GM21423 (cell line): ENCODE measurements around the gene RPRD1B.

Source experiments
- ATAC-seq: cut with Tn5 transposase; IDR thresholded peaks from one replicate; pipeline ENCODE4 v1.9.1; 2021; ENCODE audit warnings: mild to moderate bottlenecking, moderate library complexity; ENCODE audit not compliant: unreplicated experiment

The RPRD1B gene

GRCh38 chr20:38132910-38133501 lies 99.5 kb downstream of the RPRD1B start:
- ATAC-seq: no peak

GRCh38 chr20:38133680-38134426 lies 100.3 kb downstream of the RPRD1B start:
- ATAC-seq: no peak

- ATAC-seq: no peak
Observed at GRCh38 chr20:38134427-38135270, 101.1 kb downstream of the RPRD1B start.

- ATAC-seq: no peak
Observed at GRCh38 chr20:38135271-38135650, 101.7 kb downstream of the RPRD1B start.

- ATAC-seq: no peak
Observed at GRCh38 chr20:38135651-38136420, 102.3 kb downstream of the RPRD1B start.

- no peak for ATAC-seq
Observed at GRCh38 chr20:38136421-38137245, 103.1 kb downstream of the RPRD1B start.

- ATAC-seq: no peak
Observed at GRCh38 chr20:38137441-38138037, 104.0 kb downstream of the RPRD1B start.

- no peak for ATAC-seq
Observed at GRCh38 chr20:38138086-38138778, 104.7 kb downstream of the RPRD1B start.

GRCh38 chr20:38139156-38139912 lies 105.8 kb downstream of the RPRD1B start:
- ATAC-seq: no peak

- ATAC-seq: no peak
Observed at GRCh38 chr20:38139977-38140753, 106.6 kb downstream of the RPRD1B start.

- ATAC-seq: no peak
Observed at GRCh38 chr20:38141204-38141888, 107.8 kb downstream of the RPRD1B start.
